Measurements from ENCODE around the gene CDC25C. TPM values are rescaled to one million over a fixed set of nuclear protein-coding genes. Genes with fewer than 3 reads are reported as not detected.

The CDC25C gene
- total RNA-seq, 1 experiment from 2014 or later, result 22.7 TPM

DNA sequence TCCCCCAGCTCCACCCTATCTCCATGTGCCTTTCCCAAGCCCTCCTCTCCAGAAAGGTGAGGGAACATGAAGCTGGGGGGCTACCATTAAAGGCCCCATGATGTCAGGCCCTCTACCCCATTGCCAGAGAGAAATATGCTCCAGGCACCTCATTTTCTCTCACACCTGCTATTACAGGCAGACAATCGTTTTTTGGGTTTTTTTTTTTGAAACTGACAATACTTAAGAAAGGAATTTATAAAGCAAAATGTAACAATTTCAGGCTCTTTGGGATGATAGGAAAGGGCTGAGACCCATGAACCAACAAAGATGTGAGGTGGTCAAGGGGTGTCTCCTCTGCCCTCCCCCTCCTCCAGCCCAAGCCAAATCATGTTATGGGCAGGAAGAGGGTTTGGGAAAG, 55.7 kb downstream of the CDC25C start:
- DNase-seq, result no peak
- Histone ChIP-seq H3K36me3 (ENCODE audit: control insufficient read depth, insufficient read depth, low read length) (no peaks in the 10 kb centered on the region), H3K27me3 (replicated peaks; ENCODE audit: control insufficient read depth, insufficient read depth, low read length) (no peaks in the 10 kb centered on the region; the same call in 1 of the 2 replicates), H3K9me3 (no peaks in the 10 kb centered on the region), H3K4me1 (0 out of 2 replicates have a peak, but pooled peaks cover 5% of the 10 kb centered on the region), H3K4me3 (ENCODE audit: low read depth, low read length) (no peak overlapping the region)
- no TSS peak for BruUV-seq (replicated peaks)
- intact Hi-C loops (cut with micrococcal nuclease; ENCODE audit: unreplicated experiment), result no loop called here
- Mint-ChIP-seq H3K9me3 (ENCODE audit: unreplicated experiment) (no peaks in the 10 kb centered on the region), H3K27ac (ENCODE audit: unreplicated experiment) (no peak overlapping the region), H3K4me3 (ENCODE audit: unreplicated experiment) (no peak overlapping the region), H3K36me3 (ENCODE audit: insufficient read depth, unreplicated experiment) (no peaks in the 10 kb centered on the region), H3K27me3 (ENCODE audit: insufficient read depth, unreplicated experiment) (no peaks in the 10 kb centered on the region), H3K4me1 (ENCODE audit: low read depth, unreplicated experiment) (peaks cover 7% of the 10 kb centered on the region)
- TF ChIP-seq CTCF (IDR thresholded peaks at IDR 0.05; ENCODE audit: insufficient read depth in 1 of 2, low read depth in 1 of 2, low read length in 1 of 2, severe bottlenecking in 1 of 2, unreplicated experiment in 1 of 2), result no peak
- POLR2A ChIA-PET, result interaction anchor here (1.5 kb wide), 1 partner anchor 56 kb away, joined by 4 read pairs; the partner anchor contains the start of gene CDC25C
- CTCF ChIA-PET, result interaction anchor here (0.6 to 0.7 kb wide), 2 partner anchors 20 to 94 kb away, joined by 3 read pairs; no protein-coding TSS in a partner anchor

DNA sequence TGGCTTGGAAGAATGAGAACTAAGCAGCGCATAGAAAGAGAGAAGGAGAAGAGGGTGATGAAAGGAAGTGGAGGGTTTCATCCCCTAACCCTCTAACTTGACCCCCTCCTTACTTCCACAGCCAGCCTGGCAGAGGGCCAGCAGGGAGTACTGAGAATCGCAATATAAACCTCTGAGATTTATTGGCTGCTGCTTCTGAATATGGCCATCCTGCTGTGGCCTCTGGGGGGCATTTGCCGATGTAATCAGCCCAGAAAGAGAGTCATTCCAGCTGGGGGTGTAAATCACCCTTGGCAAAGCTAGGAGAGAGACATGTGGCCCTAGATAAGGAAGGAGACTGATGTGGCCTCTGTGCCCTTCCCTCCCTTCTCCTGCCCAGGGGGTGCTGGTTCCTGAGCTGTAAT, 56.2 kb downstream of the CDC25C start:
- ChIA-PET POLR2A (interaction anchor here (0.7 to 1.5 kb wide), 2 partner anchors 56 to 74 kb away, joined by 3 to 4 read pairs; partner anchors contain the start of gene CDC25C), CTCF (no interaction called here)
- H3K4me1 ChIP-seq, result 0 out of 2 replicates have a peak, but pooled peaks cover 5% of the 10 kb centered on the region
- no peaks in the 10 kb centered on the region for H3K36me3 Mint-ChIP-seq (ENCODE audit: insufficient read depth, unreplicated experiment)
- H3K4me3 Mint-ChIP-seq (ENCODE audit: unreplicated experiment), result no peak overlapping the region
- no peak for DNase-seq
- TF ChIP-seq CTCF (IDR thresholded peaks at IDR 0.05; ENCODE audit: insufficient read depth in 1 of 2, low read depth in 1 of 2, low read length in 1 of 2, severe bottlenecking in 1 of 2, unreplicated experiment in 1 of 2), result no peak
- peaks cover 7% of the 10 kb centered on the region for H3K4me1 Mint-ChIP-seq (ENCODE audit: low read depth, unreplicated experiment)
- H3K9me3 ChIP-seq, result no peaks in the 10 kb centered on the region
- H3K27me3 ChIP-seq (replicated peaks; ENCODE audit: control insufficient read depth, insufficient read depth, low read length), result no peaks in the 10 kb centered on the region
- no peaks in the 10 kb centered on the region for H3K9me3 Mint-ChIP-seq (ENCODE audit: unreplicated experiment)
- no TSS peak for BruUV-seq (replicated peaks)
- H3K27ac Mint-ChIP-seq (ENCODE audit: unreplicated experiment), result no peak overlapping the region
- H3K36me3 ChIP-seq (ENCODE audit: control insufficient read depth, insufficient read depth, low read length), result no peaks in the 10 kb centered on the region
- no peaks in the 10 kb centered on the region for H3K27me3 Mint-ChIP-seq (ENCODE audit: insufficient read depth, unreplicated experiment)
- H3K4me3 ChIP-seq (ENCODE audit: low read depth, low read length), result no peak overlapping the region
- intact Hi-C loops (cut with micrococcal nuclease; ENCODE audit: unreplicated experiment), result no loop called here

DNA sequence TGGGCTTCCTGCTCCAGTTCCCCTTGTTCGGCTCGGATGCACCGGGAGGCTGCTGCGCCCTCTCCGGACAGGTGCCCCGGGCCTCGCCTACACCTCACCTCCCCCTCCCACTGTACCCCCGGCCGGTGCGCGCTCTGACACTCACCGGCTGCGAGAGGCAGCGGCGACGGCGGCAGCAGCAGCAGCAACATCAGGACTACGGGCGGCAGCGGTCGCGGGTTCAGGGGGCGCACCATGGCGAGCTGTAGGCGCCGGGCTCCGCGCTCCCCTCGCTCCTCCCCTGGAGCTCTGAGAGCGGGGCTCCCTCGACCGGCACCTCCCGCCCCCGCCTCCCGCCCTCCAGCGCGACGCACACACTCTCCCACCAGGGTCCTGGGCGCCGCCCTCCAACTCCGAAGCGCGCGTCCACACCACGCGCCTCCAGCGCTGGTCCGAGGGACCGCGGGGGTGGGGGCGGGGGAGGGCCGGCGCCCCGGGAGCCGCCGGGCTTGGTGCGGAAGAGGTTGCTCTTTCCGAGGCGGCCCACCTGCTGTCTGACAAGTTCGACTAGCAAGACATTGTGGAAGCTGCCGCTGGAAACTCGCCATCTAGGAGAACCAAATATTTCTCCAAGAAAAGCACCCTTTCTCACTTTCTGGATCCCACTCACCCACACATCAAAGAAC, 57.3 kb downstream of the CDC25C start, which contains the start of gene GFRA3:
TSS of gene GFRA3 (minus strand) at position 433 of the 665 bp plus-strand sequence. CDS start at position 236, 197 bp downstream.
- no TSS peak for BruUV-seq (replicated peaks)
- intact Hi-C loops (cut with micrococcal nuclease; ENCODE audit: unreplicated experiment), result no loop called here
- DNase-seq, result peak in 1 of 2 experiments; percentile 16
- no peak within 1 kb of the TSS for H3K27ac Mint-ChIP-seq (ENCODE audit: unreplicated experiment)
- Histone ChIP-seq H3K4me1 (0 out of 2 replicates have a peak, but pooled peaks cover 5% of the 10 kb centered on the region), H3K9me3 (no peaks in the 10 kb centered on the region), H3K36me3 (ENCODE audit: control insufficient read depth, insufficient read depth, low read length) (no peaks in the 10 kb centered on the region), H3K27me3 (replicated peaks; ENCODE audit: control insufficient read depth, insufficient read depth, low read length) (no peaks in the 10 kb centered on the region), H3K4me3 (ENCODE audit: low read depth, low read length) (peak within 1 kb of the TSS; percentile 49)
- TF ChIP-seq CTCF (IDR thresholded peaks at IDR 0.05; ENCODE audit: insufficient read depth in 1 of 2, low read depth in 1 of 2, low read length in 1 of 2, severe bottlenecking in 1 of 2, unreplicated experiment in 1 of 2), result no peak
- H3K27me3 Mint-ChIP-seq (ENCODE audit: insufficient read depth, unreplicated experiment), result no peaks in the 10 kb centered on the region
- no peaks in the 10 kb centered on the region for H3K9me3 Mint-ChIP-seq (ENCODE audit: unreplicated experiment)
- peak within 1 kb of the TSS; percentile 58 for H3K4me3 Mint-ChIP-seq (ENCODE audit: unreplicated experiment)
- POLR2A ChIA-PET, result no interaction called here
- CTCF ChIA-PET, result interaction anchor here (0.6 to 1.0 kb wide), 2 partner anchors 9 to 81 kb away, joined by 4 to 9 read pairs; no protein-coding TSS in a partner anchor
- H3K36me3 Mint-ChIP-seq (ENCODE audit: insufficient read depth, unreplicated experiment), result no peaks in the 10 kb centered on the region
- peaks cover 7% of the 10 kb centered on the region for H3K4me1 Mint-ChIP-seq (ENCODE audit: low read depth, unreplicated experiment)

Data from Caco-2 (cell line).